HG02938 (cell line): ENCODE data around the gene CAMTA1.

Source experiments
- ATAC-seq: cut with Tn5 transposase; IDR thresholded peaks from one replicate; pipeline ENCODE4 v1.9.1; 2021; ENCODE audit warnings: mild to moderate bottlenecking, moderate library complexity; ENCODE audit not compliant: unreplicated experiment

CAMTA1 gene

DNA sequence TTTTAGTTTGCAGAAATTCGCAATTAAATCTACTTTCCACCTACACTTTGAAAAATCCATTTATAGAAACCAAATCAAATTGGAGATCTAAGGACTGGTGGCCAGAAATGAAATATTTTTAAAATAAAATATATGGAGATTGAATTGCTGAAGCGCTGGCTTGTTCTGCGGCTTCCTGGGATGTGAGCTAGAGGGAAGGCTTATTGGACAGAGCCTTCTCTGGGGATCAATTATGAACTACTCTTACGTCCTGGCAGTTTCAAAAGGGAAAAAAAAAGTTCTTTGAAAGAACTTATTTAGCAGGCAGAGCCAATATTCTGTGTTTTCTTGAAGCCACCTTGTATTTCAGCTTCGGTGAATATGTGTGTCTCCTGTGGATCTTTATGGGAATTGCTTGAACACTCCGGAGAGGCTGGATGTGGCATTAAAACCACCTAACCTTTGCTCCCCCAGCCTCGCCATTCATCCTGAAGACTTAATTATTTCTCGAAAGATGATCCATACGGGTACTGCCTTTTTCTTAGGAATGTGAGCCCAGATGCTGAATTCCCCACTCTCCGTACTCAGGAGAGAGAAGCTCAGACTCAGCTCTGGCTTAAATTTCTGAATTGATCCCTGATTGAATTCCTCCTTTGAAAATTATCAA, 506.9 kb downstream of the CAMTA1 start:
- no peak for ATAC-seq

DNA sequence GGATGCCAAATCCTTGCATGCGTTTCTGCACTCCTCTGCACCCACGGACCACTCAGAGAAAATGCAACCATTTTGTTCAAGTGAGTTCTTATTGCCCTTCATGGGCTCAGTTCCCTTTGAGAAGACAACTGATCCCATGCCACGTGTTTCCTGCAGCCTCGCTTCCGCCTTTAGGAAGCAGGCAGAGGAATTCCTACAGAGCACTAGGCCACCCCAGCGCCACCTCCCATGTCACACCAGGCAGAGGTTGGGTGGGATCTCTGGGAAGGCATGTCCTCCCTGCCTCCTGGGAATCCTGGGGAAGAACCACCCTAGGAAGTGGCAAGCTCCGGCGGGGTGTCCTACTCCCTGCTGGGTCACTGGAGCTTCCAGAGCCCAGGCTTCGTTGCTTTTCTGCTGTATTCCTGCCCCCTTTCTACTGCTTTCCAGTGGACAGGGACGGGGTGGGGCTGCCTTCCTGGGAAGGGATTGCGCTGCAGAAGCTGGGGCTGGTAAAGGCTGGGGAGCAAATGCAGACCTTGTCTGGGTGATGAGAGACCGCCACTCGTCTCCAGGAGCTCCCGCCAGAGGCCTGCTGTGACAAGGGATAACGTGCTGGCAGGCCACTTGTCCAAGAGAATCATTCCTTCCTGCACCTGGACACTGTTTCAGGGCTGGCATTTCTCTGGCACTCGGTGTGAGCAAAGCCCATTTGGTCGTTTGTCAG, 507.6 kb downstream of the CAMTA1 start:
- ATAC-seq = no peak

DNA sequence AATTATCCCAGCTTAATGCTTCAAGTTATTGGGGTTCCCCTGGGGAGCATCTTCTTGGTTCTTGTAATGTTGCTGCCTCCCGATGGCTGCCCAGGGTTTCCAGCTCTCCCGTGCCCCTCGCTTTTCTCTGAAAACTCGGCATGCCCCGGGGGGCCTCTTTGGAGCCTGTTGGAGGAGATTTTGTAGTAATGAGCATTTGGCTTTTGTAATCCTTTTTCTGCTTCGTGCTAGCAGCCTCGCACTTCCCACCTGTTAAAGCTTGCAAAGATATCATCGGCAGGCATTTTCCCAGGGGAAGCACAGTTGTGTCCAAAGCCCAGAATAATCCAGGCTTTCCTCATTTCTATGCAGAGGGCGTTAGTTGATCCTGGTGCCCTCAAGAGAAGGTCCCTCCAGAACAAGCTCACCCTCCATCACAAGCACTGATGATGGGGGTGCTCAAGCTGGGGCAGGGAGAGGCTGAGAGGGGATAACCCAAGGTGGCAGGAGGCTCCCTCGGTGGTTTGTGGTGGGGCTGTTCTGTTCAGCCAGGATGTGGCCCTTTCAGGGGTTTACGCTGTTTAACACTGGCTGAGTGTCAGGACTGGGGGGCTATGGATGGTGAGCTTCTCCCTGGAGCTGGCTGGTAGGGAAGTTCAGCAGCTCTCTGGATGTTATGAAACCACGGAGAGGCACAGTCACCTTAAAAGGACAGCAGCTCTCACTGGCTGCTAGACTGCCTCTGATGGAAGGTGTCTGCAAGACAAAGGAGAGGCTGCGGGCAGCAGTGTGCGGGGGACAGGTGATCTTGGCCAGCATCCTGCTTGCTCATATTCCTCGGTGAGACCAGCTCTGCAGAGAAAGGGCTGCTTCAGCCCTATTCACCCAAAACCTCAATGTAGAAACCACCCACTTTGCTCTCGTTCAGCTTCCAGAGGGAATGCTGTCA, 508.7 kb downstream of the CAMTA1 start:
- ATAC-seq = no peak

DNA sequence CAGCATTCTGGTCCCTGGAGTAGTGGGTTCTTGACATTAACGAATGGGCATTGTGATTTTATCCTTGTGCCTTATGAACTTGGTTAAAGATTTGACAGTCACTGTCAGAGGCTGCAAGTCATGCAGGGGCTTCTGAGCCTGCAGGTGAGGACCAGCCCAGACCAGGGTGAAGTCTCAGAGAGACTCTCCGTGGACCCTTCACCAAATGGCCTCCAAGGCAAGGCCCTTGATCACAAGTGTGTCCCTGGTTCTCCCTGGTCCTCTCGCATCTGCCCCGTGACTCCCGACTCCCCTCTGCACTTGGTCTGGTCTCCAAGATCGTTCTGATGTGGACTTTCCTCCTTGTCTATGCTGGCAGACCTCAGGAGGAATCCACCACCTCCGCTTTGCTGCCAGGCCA, 509.4 kb downstream of the CAMTA1 start:
- no peak for ATAC-seq

DNA sequence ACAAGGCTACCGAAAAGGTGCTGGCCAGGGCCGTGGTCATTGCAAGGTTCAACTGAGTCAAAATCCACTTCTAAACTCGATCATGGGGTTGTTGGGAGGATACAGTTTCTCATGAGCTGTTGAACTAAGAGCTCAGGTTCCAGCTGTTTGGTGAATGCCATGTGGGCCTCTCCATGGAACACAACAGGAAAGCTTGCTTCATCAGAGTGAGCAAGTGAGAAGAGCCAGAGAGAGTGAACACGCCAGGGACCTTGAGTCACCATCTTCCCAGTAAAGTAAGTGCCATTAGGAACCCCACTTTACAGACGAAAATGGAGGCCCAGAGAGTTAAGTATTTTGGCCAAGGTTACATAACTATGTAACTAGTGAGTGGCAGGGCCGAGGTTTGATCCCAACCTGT, 510.7 kb downstream of the CAMTA1 start:
- no peak for ATAC-seq

DNA sequence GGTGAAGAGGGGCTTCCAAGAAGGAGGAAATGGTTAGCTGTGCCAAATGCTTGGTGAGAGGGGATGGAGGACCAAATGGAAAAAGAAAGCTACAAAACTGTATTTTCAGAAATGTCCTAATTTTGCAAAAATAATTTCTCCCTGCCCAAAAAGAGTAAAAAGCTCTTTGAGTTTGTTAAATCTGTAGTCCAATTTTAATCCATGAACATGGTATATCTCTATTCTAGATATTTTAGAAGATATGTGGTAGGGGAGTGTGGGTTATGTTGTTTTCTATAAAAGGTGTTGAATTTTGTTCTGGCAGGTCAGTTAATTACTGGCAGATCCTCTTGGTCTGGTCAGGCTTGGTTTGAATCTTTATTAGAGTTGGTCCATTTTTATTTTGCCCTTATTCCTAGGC, 511.7 kb downstream of the CAMTA1 start:
- ATAC-seq = no peak

DNA sequence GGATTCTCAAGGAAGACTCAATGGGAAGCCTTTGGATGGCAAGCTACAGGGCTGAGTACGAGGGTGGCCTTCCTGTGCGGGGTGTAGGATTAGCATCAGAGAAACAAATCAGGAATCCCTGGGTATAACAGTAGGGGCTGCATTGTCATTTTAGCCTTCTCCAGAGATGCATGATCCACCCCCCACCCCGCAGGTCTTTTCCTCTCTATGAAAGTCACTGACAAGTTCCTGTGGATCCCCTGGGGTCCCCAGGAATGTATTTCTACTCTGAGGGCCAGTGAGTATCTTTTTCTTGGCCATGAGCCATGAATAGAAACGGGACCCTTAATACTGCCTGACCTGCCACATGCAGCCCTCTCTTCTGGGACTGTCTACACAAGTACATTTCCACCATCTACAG, 512.9 kb downstream of the CAMTA1 start:
- ATAC-seq = no peak

DNA sequence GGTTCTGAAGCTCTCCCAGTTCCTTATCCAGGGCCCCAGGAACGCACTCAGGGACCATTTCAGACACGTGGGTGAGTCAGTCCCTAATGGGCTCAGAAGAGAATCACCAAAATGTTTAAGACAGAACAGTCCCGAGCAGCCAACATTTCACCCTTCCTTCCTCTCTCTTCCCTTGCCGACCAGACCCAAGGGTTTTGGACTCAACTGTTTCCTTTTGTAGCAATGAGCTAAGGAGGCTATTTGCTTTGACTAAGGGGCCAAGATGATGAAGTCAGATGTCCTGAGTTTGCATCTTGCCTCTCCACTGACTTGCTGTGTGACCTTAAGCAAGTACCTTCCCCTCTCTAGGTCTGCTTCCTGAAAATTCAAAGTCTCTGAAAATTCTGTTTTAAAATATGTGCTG, 513.5 kb downstream of the CAMTA1 start:
- no peak for ATAC-seq

DNA sequence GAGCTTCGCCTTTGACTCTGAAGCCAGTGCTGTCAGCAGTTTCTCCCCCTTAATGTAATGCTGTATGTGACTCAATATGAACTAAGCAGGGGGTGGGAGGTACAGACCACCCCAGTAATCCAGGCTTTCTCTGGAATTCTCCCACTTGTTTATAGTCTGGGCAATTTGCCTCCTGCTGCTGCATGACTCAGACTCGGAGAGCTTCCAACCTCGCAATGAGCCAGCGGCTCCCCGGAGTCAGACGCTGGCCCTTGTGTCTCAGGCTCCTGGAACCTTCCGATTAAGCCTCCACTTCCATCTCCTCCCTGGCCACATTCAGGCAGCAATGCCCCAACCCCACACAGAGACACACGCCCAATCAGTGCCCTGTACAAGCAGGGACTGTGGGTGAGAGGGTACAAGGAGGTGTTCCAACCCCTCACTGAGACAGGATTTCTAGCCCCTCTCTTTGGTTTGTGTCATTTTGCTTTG, 514.1 kb downstream of the CAMTA1 start:
- ATAC-seq = no peak

DNA sequence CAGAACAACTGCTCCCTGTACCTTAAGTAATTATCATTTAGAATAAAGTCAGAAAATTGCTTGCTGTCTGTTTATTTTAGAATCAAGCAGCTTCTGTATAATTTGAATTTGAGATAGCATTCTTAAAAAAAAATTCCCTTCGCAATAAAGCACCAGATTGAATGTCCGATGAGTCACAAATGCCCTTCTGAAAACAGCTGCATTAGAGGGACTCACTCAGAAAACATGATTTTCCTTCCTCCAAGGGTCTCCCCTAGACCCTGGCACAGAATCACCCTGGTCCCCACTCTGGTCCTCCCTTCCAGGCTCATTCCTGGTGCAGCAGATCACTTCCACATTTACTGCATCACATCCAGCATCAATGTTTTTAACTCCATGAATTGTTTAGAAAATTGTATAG, 514.7 kb downstream of the CAMTA1 start:
- no peak for ATAC-seq

DNA sequence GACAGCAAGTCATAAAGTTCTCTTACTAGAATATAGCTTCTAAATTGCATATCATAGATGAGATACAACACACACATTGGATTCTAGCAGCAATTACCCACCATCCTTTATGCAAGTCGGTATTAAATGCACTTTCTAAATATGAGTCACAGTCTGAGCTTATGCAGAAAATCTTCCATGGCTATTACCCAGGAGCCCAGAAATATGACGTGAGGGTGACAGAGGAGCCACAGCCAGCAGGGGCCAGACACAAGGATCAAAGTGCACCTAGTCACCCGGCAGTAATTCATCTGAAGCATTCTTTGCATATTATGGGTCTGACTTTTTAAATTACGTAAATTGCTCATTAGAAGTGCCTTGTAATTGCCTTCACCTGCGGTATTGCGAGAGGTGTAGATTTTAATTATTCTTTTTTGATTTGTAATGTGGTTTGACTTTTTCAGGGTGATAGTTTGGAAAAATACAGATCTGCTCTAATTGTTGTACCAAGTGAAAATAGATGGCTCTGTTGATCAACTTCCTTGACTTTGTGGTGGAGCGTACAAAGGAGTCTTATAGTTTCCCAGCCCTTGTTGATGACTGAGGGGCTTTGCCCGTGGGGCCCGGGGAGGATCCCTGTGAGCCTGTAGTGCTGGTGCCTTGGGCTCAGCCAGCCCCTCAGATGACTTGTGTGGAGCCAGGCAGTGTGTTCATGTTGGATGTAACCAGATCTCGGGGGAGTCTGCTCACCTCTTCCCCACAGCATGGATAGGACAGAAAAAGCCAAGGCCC, 515.8 kb downstream of the CAMTA1 start:
- no peak for ATAC-seq

DNA sequence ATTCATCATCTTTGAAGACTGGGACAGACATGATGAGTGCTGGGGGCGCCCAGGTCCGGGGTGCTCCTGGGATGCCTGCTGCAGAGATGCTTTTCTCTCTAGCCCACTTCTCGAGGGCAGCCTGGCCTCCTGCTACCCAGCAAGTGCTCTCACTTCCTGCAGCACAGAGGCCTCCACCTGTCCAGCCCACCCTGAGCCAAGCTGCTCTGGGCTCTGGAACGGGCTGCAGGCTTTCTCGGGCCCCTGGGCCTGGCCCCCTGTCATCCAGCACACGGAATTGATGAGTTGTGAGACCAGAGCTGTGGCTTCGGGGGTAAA, 516.4 kb downstream of the CAMTA1 start:
- ATAC-seq = no peak

DNA sequence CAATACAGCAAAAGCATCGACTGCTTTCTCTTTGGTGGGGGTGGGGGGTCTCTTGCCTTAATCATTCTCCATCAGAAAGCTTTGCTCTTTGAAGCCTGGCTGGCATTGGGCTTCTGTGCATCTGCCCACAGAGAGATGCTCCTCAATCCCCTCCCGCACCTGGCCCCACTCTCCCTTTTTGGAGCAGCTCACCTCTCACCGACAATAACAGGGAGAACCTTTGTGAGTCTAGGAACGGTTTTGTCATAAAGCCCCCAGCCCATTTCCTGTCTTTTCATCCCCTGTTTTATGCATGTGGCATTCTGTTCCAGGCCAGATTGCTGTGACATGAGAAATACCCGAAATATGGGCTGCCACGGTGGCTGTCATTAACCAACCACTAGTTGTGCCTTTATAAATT, 516.9 kb downstream of the CAMTA1 start:
- ATAC-seq = no peak

DNA sequence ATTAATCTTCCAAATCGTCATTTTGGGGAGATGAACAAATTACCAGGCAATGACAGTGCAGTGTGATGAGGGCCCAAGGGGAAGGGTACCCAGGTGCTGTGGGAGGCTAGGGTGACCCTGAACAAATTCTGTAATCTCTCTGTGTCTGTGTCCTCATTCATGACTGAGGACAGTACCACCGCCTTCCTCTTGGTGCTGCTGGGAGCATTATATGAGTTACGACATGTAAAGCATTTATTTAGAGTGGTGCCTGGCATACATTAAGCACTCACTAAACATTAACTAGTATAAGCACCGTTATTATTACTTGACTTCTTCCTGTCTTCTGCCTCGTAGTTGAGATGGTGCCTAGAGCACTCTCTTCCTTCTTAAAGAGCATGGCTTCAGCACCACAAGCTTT, 517.6 kb downstream of the CAMTA1 start:
- no peak for ATAC-seq

DNA sequence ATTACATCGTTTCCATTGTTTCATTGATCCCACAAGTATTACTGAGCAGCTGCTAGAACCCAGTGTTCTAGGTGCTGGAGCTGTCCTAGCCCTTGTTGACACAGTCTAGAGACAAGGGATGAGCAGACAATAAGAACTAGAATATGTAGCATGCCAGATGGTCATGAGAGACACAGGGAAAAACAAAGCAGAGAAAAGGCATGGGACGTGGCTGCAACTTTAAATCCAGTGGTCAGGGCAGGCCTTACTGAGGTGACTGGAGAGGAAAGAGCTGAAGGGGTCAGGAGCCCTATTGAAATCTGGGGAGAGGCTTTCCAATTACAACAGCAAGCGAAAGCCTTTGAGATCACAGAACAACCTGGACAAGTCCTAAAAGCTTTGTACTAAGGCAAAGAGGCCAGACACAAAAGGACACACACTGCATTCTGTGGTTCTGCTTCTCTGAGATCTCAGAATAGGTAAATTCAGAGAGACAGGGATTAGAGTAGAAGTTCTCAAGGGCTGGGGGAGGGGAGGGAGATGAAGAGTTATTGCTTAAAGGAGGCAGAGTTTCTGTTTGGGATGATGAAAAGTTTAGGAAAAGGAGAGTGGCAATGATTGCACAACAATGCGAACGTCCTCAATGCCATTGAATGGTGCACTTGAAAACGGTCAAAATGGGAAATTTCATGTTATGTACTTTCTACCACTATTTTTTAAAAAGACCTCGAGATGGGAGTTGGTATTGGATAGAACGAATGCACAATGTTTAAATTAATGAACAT, 518.5 kb downstream of the CAMTA1 start:
- no peak for ATAC-seq

DNA sequence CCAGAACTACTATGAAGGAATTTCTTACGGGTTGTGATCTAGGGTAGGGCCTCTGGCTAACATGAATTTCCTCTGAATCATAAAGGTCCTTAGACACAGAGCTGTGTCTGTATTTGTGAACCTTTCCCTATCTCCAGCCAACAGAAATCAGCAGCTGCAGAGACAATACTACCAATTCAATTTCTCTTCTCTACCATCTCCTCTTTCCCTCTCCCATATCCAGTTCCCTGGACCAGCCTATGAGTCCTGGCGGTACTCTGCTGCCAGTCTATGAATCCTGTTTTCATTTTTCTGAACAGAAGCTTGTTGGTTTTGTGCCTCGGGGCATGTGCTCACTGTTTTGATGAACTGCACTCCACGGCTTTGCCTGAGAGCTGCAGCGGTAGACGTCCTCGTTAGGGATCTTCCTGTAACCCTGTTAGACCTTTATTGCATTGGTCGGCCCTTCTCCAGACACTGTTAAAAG, 527.9 kb downstream of the CAMTA1 start:
- no peak for ATAC-seq

DNA sequence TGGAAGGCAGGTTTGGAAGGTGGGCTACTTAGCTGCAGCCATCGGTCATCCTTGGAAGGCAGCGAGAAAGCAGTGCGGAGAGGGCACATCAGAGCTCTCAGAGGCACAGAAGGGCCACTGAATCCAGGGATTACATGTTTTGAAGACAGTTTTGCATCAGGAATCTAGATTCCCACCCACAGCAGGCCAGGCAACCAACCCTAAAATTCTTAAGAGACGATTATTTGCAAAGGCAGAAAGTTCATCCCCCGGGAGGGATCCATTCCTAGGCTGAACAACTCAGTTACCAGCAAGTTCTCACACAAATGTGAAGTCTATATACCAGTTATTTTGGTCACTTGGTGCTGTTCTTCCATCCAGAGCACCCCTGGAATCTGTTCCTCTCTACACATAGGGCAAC, 528.6 kb downstream of the CAMTA1 start:
- ATAC-seq = no peak

DNA sequence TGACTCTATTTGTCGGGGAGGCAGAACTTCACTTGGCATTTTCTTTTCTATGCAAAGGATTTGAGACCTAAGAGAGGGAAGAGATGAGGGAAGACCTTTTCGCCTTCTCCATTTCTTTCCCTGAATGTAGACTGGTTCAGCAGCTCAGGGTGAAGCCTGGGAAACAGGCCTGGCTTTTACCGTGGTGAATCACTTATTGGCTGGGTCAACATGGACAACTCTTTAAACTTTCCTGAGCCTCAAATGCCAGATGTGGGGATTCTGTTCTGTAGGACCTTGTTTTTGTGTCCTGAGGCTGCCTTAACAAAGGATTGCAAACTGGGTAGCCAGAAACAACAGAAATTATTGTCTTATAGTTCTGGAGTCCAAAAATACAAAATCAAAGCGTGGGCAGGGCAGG, 530.1 kb downstream of the CAMTA1 start:
- ATAC-seq = no peak

DNA sequence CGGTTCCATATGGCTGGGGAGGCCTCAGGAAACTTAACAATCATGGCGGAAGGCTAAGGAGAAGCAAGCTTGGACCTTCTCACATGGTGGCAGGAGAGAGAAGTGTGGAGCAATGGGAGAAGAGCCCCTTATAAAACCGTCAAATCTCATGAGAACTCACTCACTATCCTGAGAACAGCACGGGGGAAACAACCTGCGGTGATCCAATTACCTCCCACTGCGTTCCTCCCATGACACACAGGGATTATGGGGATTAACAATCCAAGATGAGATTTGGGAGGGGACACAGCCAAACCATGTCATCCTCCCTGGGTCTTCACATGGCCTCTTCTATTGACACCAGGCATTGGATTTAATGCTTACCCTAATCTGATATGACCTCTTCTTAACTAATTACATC, 530.7 kb downstream of the CAMTA1 start:
- ATAC-seq = no peak

DNA sequence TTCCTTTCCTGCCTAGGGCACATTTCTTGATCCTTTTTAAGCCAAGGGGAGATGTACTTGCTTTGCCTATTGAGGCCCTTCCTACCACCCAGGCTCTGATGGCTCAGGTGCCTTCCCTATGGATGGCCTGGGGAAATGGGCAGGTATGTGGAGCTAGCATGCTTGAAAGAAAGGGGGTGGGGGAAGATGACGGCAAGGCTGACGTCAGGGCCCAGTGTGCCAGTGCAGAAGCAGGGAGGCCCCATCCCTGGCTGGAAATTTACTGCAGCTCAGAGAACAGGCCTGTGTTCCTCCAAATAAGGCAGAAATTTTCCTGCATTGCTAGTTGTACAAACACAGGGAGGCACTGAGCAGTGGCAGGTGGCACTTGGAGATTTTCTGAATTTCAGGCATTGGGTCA, 532.6 kb downstream of the CAMTA1 start:
- no peak for ATAC-seq
